ENCODE results near the gene STKLD1.
A peak's percentile ranks its signal among the peaks of the same experiment; 100 is the strongest.
"Not testable (repeated sequence)": the region's sequence is repeated elsewhere in the genome, so short reads cannot be mapped to it uniquely, and the experiment has no call there.

Gene STKLD1

GRCh38 chr9:133333011-133333410 lies 43.2 kb upstream of the STKLD1 start:
- H3K36me3 ChIP-seq (ENCODE audit: control insufficient read depth, low read length): peaks cover 56% of the 10 kb centered on the region
- no peak overlapping the region for H3K27ac ChIP-seq (ENCODE audit: low read depth, low read length)
- no peak overlapping the region for H3K4me3 ChIP-seq (ENCODE audit: low read length)
- peaks cover 23% of the 10 kb centered on the region for H3K4me1 ChIP-seq (ENCODE audit: control insufficient read depth, low read length)
- H3K4me2 ChIP-seq (ENCODE audit: low read length): no peak overlapping the region
- H3K9me3 ChIP-seq (ENCODE audit: control insufficient read depth, insufficient read depth, low read length): no peaks in the 10 kb centered on the region
- peaks cover 15% of the 10 kb centered on the region for H4K20me1 ChIP-seq (ENCODE audit: control insufficient read depth, insufficient read depth, low read depth, low read length)
- no peaks in the 10 kb centered on the region for H3K9me2 ChIP-seq (replicated peaks; ENCODE audit: control insufficient read depth, low read length)
- no peaks in the 10 kb centered on the region for H3K27me3 ChIP-seq (ENCODE audit: control insufficient read depth, low read length)
- no peak for TF ChIP-seq EZH2phosphoT487 (IDR thresholded peaks at IDR 0.05; ENCODE audit: borderline replicate concordance, low read length)
- H3F3A ChIP-seq (ENCODE audit: control insufficient read depth, insufficient read depth): peaks cover 7% of the 10 kb centered on the region
- H3K79me2 ChIP-seq (ENCODE audit: control insufficient read depth, low read length): peaks cover 37% of the 10 kb centered on the region

- Histone ChIP-seq H3K79me2 (ENCODE audit: control insufficient read depth, low read length) (peaks cover 37% of the 10 kb centered on the region), H3F3A (ENCODE audit: control insufficient read depth, insufficient read depth) (peaks cover 7% of the 10 kb centered on the region), H3K27ac (ENCODE audit: low read depth, low read length) (no peak overlapping the region), H3K4me3 (ENCODE audit: low read length) (no peak overlapping the region), H4K20me1 (ENCODE audit: control insufficient read depth, insufficient read depth, low read depth, low read length) (peaks cover 12% of the 10 kb centered on the region), H3K9me3 (ENCODE audit: control insufficient read depth, insufficient read depth, low read length) (no peaks in the 10 kb centered on the region), H3K4me1 (ENCODE audit: control insufficient read depth, low read length) (peaks cover 23% of the 10 kb centered on the region), H3K4me2 (ENCODE audit: low read length) (no peak overlapping the region), H3K36me3 (ENCODE audit: control insufficient read depth, low read length) (peaks cover 54% of the 10 kb centered on the region), H3K27me3 (ENCODE audit: control insufficient read depth, low read length) (no peaks in the 10 kb centered on the region), H3K9me2 (replicated peaks; ENCODE audit: control insufficient read depth, low read length) (no peaks in the 10 kb centered on the region)
- TF ChIP-seq CTCF (IDR thresholded peaks at IDR 0.05; ENCODE audit: low read depth, low read length, poor library complexity, severe bottlenecking): no peak
- TF ChIP-seq EZH2phosphoT487 (IDR thresholded peaks at IDR 0.05; ENCODE audit: borderline replicate concordance, low read length): no peak
Measured at GRCh38 chr9:133333566-133333965, 42.6 kb upstream of the STKLD1 start.

- Histone ChIP-seq H3K79me2 (ENCODE audit: control insufficient read depth, low read length) (peaks cover 37% of the 10 kb centered on the region), H3K4me1 (ENCODE audit: control insufficient read depth, low read length) (peaks cover 23% of the 10 kb centered on the region), H3K4me2 (ENCODE audit: low read length) (peak overlapping the region; percentile 83), H4K20me1 (ENCODE audit: control insufficient read depth, insufficient read depth, low read depth, low read length) (peaks cover 10% of the 10 kb centered on the region; the same call in 1 of the 2 replicates), H3K9me2 (replicated peaks; ENCODE audit: control insufficient read depth, low read length) (no peaks in the 10 kb centered on the region), H3F3A (ENCODE audit: control insufficient read depth, insufficient read depth) (peaks cover 12% of the 10 kb centered on the region), H3K9me3 (ENCODE audit: control insufficient read depth, insufficient read depth, low read length) (no peaks in the 10 kb centered on the region), H3K4me3 (ENCODE audit: low read length) (peak overlapping the region; percentile 80), H3K27me3 (ENCODE audit: control insufficient read depth, low read length) (no peaks in the 10 kb centered on the region), H3K27ac (ENCODE audit: low read depth, low read length) (no peak overlapping the region), H3K36me3 (ENCODE audit: control insufficient read depth, low read length) (peaks cover 58% of the 10 kb centered on the region)
- no peak for TF ChIP-seq CTCF (IDR thresholded peaks at IDR 0.05; ENCODE audit: low read depth, low read length, poor library complexity, severe bottlenecking)
- no peak for TF ChIP-seq EZH2phosphoT487 (IDR thresholded peaks at IDR 0.05; ENCODE audit: borderline replicate concordance, low read length)
Measured at GRCh38 chr9:133334161-133334560, 42.0 kb upstream of the STKLD1 start.

- H4K20me1 ChIP-seq (ENCODE audit: control insufficient read depth, insufficient read depth, low read depth, low read length); H3K9me2 ChIP-seq (replicated peaks; ENCODE audit: control insufficient read depth, low read length); H3K9me3 ChIP-seq (ENCODE audit: control insufficient read depth, insufficient read depth, low read length); H3K27me3 ChIP-seq (ENCODE audit: control insufficient read depth, low read length): not testable (repeated sequence)
- Histone ChIP-seq H3K4me2 (ENCODE audit: low read length) (peak overlapping the region; percentile 83), H3K36me3 (ENCODE audit: control insufficient read depth, low read length) (peaks cover 62% of the 10 kb centered on the region), H3K4me1 (ENCODE audit: control insufficient read depth, low read length) (peaks cover 28% of the 10 kb centered on the region), H3K79me2 (ENCODE audit: control insufficient read depth, low read length) (peaks cover 37% of the 10 kb centered on the region), H3K4me3 (ENCODE audit: low read length) (peak overlapping the region; percentile 80), H3F3A (ENCODE audit: control insufficient read depth, insufficient read depth) (peaks cover 15% of the 10 kb centered on the region), H3K27ac (ENCODE audit: low read depth, low read length) (peak overlapping the region; percentile 65; the same call in 1 of the 2 replicates)
Measured at GRCh38 chr9:133334888-133335287, 41.3 kb upstream of the STKLD1 start.
